Lung (tissue), 12 donors: ENCODE results near the gene NMRK1. TPM values are rescaled to one million over a fixed set of nuclear protein-coding genes. Genes with fewer than 3 reads are reported as not detected.

Source experiments
- ATAC-seq: fragments of 200-7000 bp; cut with Tn5 transposase; one replicate; pipeline ENCODE4 v1.9.1; 2020; ENCODE audit warnings: moderate number of reproducible peaks; ENCODE audit not compliant: insufficient read depth, low FRiP score
- DNase-seq, 3 donors: peaks; one replicate each; pipeline ENCODE4 v3.0.0-alpha.2; 2013 to 2017
- H3K27ac ChIP-seq, 2 donors: one replicate each; pipeline ENCODE4 v1.5.1; 2013; ENCODE audit warnings: mild to moderate bottlenecking in 2 of 2, moderate library complexity in 2 of 2, control low read depth in 1 of 2, inconsistent platforms in 1 of 2, low read depth in 1 of 2, low read length in 1 of 2
- H3K27me3 ChIP-seq, 3 donors: one replicate each; pipeline ENCODE4 v1.5.1; 2013; ENCODE audit warnings: low read length in 2 of 3; ENCODE audit not compliant: control insufficient read depth in 3 of 3, insufficient read depth in 3 of 3
- H3K36me3 ChIP-seq, 4 donors: one replicate each; pipeline ENCODE4 v1.5.1; 2013; ENCODE audit warnings: low read length in 4 of 4, mild to moderate bottlenecking in 1 of 4, moderate library complexity in 1 of 4; ENCODE audit not compliant: control insufficient read depth in 4 of 4, insufficient read depth in 4 of 4
- H3K4me1 ChIP-seq, 5 donors: one replicate each; pipeline ENCODE4 v1.5.1; 2013; ENCODE audit warnings: low read length in 5 of 5, mild to moderate bottlenecking in 2 of 5, moderate library complexity in 1 of 5; ENCODE audit not compliant: control insufficient read depth in 5 of 5, insufficient read depth in 5 of 5
- H3K4me3 ChIP-seq: one replicate; pipeline ENCODE4 v1.5.1; 2013; ENCODE audit warnings: mild to moderate bottlenecking, control low read depth, moderate library complexity
- H3K9ac ChIP-seq, 2 donors: one replicate each; pipeline ENCODE4 v1.5.1; 2013; ENCODE audit warnings: low read length in 2 of 2, control low read depth in 1 of 2; ENCODE audit not compliant: insufficient read depth in 1 of 2
- H3K9me3 ChIP-seq, 4 donors: one replicate each; pipeline ENCODE4 v1.5.1; 2013; ENCODE audit warnings: low read length in 3 of 4, mild to moderate bottlenecking in 1 of 4, moderate library complexity in 1 of 4; ENCODE audit not compliant: control insufficient read depth in 4 of 4, insufficient read depth in 3 of 4
- WGBS, 2 donors: extraction: QIAGEN DNeasy Blood & Tissue Kit; methylation state at CpG; one replicate each; pipeline ENCODE4 v1.1.7; 2013; 5-methylcytosine and 5-hydroxymethylcytosine counted together
- polyA plus RNA-seq, 2 donors: library from polyadenylated mRNA; stranded (reverse); fragments of 200-250 nt; gene quantifications; one replicate each; pipeline ENCODE4 v1.2.1, GENCODE V29; 2013
- total RNA-seq, 2 donors: library from RNA; depleted of rRNA in 1 of 2; stranded (reverse); fragments of >200 nt in 1 of 2; gene quantifications; one replicate each; pipeline ENCODE4 v1.2.1, GENCODE V29; 2014 to 2021
- TF ChIP-seq, protein P1 (sequence below): IDR thresholded peaks from 2 replicates; pipeline ENCODE4 v1.5.1; 2012; ENCODE audit warnings: mild to moderate bottlenecking; ENCODE audit errors: control extremely low read depth, extremely low read depth
- donor health status: control.
- donor health status: control.
- donor health status: Bipolar disorder and iron deficiency.
- donor health status: healthy.
- donor health status: DM: yes; HTN: yes; CAD: no.

The NMRK1 gene
- total and polyA plus RNA-seq, 4 donors: 22.7 to 57.9 (median 31.4) TPM

GRCh38 chr9:75121914-75122558 lies 34.1 kb upstream of the NMRK1 start:
- Histone ChIP-seq H3K27me3 (no peaks in the 10 kb centered on the region), H3K4me1 (peaks cover 0 to 13% (median 3%) of the 10 kb centered on the region in 5 donors), H3K9me3 (no peaks in the 10 kb centered on the region), H3K9ac (no peak overlapping the region), H3K36me3 (peaks cover 4 to 37% (median 26%) of the 10 kb centered on the region in 4 donors), H3K4me3 (no peak overlapping the region), H3K27ac (no peak overlapping the region)
- TF ChIP-seq, protein P1, sequence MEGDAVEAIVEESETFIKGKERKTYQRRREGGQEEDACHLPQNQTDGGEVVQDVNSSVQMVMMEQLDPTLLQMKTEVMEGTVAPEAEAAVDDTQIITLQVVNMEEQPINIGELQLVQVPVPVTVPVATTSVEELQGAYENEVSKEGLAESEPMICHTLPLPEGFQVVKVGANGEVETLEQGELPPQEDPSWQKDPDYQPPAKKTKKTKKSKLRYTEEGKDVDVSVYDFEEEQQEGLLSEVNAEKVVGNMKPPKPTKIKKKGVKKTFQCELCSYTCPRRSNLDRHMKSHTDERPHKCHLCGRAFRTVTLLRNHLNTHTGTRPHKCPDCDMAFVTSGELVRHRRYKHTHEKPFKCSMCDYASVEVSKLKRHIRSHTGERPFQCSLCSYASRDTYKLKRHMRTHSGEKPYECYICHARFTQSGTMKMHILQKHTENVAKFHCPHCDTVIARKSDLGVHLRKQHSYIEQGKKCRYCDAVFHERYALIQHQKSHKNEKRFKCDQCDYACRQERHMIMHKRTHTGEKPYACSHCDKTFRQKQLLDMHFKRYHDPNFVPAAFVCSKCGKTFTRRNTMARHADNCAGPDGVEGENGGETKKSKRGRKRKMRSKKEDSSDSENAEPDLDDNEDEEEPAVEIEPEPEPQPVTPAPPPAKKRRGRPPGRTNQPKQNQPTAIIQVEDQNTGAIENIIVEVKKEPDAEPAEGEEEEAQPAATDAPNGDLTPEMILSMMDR: no peak
- 85 to 88% methylated on average over 5 of the region's 5 CpGs for WGBS, 2 donors
- ATAC-seq (no peak), DNase-seq (no peak)

DNA sequence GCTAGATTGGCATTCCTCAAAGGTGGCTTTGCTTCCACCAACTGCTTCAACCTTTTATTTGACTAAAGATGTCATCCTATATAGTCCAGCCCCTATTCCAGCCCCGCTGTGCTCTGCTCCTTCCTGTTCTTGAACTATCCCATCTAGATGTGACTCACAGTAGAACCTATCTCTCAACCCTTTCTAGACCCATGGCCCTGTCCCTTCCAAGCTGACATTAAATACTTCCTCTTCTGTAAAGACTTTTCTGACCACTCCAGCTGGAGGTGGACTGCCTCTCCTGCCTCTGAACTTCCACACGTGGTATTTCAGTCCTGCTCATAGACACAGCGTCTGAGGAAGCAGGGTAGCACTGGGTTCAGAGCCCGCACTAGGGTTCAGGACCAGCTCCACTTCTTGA lies 32.7 kb upstream of the NMRK1 start:
- Histone ChIP-seq H3K36me3 (peaks cover 4 to 37% (median 26%) of the 10 kb centered on the region in 4 donors), H3K27ac (no peak overlapping the region), H3K9ac (no peak overlapping the region), H3K4me3 (no peak overlapping the region), H3K27me3 (no peaks in the 10 kb centered on the region), H3K4me1 (peaks cover 0 to 19% (median 10%) of the 10 kb centered on the region in 5 donors), H3K9me3 (no peaks in the 10 kb centered on the region)
- 78 to 85% methylated on average over 4 of the region's 4 CpGs for WGBS, 2 donors
- no peak for ATAC-seq
- no peak for DNase-seq
- TF ChIP-seq, protein P1: no peak

GRCh38 chr9:75117564-75117963 lies 29.6 kb upstream of the NMRK1 start:
- ATAC-seq (no peak), DNase-seq (no peak)
- H3K27ac ChIP-seq: no peak overlapping the region
- no peak overlapping the region for H3K4me3 ChIP-seq
- H3K27me3 ChIP-seq: no peaks in the 10 kb centered on the region
- WGBS, 2 donors: 92 to 95% methylated on average over 1 of the region's 1 CpG
- H3K36me3 ChIP-seq: peaks cover 4 to 35% (median 24%) of the 10 kb centered on the region in 4 donors
- no peak overlapping the region for H3K9ac ChIP-seq
- peaks cover 0 to 23% (median 10%) of the 10 kb centered on the region in 5 donors for H3K4me1 ChIP-seq
- TF ChIP-seq, protein P1: no peak
- H3K9me3 ChIP-seq: no peaks in the 10 kb centered on the region
